ENCODE data around the gene SEMA4D.

SEMA4D gene

DNA sequence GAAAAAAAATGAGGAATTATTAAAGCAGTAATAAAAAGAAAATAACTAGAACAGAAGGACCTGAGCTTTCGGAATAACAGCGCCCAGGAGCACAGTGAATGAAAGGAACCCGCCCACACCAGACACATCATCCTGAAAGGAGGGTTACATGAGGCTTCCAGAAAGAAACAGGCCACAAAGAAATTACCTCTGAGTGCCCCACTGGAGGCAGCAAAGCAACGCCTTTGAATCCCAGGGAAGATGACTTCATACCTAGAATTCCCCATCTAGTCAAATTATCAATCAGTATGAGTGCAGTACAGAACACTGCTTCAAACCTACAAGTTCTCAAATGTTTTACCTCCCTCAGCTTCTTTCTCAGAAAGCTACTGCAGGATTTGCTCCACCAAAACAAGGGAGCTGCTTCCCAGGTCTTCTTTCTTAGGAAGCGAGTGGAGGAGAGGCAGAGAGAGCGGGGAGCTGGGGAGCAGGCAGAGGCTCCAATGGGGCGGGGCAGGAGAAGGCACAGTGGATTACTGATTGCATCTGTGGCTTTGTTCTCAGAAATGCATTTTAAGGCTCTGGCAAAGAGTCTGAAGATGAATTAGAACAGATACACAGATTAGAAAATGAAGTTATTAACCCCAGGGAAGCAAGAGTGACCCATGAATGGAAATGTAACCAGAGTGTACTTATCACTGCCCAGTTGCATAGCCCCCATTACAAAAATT, 87.1 kb downstream of the SEMA4D start:
- DNase-seq = peak in 1 of 2 donors; percentile 53

DNA sequence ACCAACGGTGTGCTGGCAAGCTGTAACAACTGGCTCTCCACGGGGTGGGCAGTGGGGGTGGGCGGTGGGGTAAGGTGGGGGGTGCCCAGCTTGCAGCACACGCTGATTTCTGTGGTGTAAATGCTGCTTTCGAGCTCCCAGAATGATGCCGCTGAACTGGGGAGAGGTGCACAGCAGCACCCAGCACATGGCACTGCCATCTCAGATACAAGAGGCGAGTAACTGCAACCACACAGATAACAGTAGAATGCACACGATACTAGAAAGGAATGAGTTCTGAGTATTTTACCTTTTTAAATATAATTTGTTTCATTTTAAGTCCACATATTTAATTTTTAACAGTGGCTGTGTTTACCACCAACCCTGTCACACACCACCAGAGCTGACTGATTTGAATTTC, 87.9 kb downstream of the SEMA4D start:
- no peak for DNase-seq

DNA sequence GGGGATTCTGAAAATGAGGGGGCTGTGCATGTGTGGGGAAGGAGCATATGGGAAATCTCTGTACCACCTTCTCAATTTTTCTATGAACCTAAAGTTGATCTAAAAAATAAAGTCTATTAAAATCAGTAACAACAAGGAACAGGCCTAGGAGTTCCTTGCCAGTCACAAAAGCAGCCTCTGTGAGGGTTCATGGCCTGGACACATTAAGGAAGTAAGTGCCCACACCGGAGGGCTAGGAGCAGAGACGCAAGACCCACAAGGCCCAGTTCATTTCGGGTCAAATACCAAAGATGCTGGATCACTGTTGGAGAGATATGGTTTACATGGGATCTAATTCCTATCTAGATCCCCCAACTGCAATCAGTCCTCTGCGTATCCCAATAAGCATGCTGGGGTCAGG, 88.4 kb downstream of the SEMA4D start:
- DNase-seq = no peak

DNA sequence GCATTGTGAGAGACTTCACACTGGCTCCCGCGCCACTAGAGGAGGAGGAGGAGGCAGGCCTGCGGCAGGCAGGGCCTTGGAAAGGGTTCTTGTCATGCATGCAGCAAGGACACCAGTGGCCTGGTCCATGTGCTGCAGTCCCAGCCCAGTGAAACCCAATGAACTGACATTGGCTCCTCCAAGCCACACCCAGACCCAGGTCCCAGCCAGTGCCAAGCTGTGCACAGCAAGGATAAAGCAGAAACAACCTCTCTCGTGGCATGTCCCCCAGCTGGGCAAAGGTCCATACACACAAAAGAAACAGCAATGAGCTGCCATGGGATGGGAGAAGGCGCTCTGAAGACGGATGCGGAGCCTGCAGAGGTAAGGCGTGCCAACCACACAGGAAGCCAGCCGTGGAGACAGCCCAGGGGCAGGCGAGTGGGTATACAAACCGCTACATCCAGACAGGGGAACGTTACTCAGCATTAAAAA, 89.2 kb downstream of the SEMA4D start:
- DNase-seq = peak; percentile 60 to 75

DNA sequence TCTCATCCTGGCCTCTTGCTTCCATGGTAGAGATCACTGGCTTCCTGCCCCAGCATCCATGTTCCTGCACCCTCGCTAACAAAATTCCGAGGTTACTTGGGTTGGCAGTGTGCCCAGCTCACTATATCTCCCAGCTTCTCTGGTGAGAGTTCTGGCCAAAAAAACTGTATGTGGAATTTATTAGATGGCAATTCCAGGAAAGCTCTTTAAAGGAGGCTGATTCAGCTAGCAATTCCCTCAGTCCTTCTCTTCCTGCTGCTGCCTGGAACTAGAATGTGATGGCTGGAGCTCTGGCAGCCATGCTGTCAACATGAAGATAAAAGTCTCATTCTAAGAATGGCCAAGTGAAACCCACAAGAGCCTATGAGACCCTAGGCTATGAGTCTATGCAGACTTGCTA, 90.8 kb downstream of the SEMA4D start:
- DNase-seq = no peak

DNA sequence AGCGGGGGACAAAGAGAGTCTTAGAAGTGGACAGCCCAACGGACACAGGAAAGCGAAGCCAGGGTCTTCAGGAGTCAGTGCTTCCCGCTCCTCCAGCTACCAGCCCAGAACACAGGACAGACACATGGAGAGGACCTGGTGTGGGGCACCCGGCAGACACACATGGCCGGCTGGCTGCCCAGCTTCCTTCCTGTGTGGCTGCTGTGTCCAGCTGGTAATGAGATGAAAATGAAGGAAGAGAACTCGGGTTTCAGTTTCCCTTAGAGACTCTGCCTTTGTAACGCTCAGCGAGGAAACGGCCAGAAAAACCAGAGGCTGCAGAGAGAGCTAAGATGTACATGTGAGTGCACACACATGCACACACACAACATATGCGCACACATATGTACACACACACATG, 92.1 kb downstream of the SEMA4D start:
- no peak for DNase-seq

DNA sequence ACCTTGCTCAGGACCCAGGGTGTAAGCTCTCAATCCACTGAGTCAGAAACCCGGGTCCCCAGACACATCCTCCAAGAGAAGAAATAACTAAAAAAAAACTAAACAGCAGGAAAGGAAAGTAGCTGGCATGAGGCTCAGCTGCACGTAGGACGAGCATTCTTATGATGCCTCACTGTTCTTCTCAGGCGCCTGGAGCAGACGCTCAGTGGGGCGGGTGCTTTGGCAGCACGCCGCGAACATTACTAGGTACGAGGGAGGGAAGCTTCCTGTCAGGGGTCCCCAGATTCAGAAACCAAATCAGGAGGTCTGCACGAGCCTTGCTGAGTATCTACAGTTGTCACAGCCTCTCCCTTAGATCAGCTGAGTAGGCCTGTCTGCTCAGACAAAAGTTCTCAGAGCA, 93.8 kb downstream of the SEMA4D start:
- no peak for DNase-seq

DNA sequence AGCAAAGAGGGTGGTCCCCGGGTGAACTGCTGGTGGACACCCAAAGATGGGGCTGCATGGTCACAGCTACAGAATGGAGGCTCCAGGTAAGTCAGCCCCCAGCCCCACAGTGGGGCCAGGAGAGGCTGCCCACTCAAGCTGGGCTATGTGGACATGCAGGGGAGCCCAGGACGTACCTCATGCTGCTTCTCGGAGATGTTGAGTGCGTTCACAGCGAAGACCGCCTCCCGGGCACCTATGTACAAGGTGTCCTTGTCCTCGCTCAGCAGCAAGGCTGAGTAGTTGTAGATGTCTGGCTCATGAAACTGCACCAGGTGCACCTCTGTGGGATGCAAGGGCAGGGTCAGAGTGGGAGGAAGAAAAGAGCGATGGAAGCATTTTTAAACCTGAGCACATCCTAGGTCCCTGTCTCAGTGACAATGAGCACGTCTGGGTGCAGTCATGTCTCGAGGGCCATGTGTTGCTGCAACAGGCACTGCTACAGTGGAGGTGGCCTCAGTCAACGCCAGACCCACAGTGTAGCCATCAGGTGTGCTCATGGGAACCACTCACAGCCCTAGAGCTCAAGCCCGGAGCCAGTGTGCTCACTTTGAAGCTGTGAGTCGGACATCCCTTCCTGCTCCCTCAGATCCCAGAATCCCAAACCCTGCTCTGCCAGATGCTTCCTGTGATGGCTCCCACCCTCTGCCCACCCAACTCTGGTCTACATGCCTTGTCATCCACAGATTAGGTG, 95.1 kb downstream of the SEMA4D start:
- no peak for DNase-seq

DNA sequence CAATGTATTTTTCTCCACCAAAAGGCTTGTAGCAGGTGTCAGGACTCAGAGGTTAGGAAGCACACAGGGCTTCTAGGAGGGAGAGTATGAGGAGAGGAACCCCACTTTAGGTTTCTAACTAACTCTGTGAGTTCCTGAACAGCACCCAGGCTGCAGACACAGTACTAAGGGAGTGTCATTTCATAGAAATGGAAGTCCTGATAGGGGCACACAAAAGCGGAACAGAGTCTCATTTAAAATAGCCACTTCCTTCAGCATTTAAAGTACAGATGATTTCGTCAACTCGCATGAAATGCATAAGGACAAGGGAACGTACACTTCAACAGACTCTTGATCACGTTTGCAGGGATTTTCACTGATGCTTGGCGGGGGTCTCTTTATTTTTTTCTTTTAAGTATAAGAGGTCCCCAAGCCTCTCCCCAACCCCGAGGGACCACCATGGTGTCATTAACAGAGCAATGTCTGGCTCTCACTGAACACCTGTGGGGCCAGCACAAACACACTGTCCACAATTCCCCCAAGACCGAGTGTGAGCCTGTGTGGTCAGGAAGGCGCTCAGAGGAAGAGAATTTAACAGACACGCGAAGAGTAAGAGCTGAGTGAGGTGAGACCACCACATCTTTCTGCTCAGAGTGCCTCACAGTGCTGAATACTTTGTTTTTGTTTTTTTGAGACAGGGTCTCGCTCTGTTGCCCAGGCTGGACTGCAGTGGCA, 97.4 kb downstream of the SEMA4D start:
- peak in 1 of 2 donors; percentile 56 for DNase-seq

DNA sequence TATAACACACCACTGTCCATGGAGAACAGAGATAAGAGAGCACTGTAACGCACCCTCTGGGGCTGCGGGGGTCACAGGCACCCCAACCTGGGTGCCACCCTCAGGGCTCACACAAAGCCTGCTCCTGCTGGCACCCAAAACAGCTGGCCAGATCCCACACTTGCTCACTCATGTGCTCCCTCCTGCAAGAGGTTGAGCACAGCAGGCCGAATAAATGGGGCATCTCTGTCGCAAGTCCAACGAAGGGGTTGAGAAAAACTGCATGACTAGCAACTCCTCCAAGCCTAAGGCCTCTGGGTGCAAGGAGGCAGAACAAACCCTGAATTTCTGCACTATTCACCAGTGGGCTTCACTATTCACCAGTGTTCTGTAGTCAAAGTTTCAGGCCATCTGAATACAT, 99.3 kb downstream of the SEMA4D start:
- no peak for DNase-seq

DNA sequence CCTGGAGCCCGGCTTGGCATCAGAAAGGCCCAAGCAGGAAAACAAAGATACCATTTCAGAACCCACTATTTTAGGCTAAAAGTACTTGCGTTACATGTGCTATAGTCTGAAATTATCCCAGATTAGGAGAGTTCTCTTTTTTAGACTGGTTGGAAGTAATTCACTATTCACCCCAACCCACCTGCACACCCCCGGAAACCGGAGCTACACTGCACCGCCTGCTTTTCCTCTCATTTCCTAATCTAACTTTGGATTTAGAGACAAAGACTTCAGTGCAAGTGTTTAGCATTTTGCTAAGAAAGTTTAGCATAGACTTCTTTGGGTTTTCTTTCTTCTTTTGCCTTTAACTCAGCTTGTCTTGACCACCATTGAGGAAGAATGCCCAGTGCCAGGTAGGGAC, 100.4 kb downstream of the SEMA4D start:
- no peak for DNase-seq

DNA sequence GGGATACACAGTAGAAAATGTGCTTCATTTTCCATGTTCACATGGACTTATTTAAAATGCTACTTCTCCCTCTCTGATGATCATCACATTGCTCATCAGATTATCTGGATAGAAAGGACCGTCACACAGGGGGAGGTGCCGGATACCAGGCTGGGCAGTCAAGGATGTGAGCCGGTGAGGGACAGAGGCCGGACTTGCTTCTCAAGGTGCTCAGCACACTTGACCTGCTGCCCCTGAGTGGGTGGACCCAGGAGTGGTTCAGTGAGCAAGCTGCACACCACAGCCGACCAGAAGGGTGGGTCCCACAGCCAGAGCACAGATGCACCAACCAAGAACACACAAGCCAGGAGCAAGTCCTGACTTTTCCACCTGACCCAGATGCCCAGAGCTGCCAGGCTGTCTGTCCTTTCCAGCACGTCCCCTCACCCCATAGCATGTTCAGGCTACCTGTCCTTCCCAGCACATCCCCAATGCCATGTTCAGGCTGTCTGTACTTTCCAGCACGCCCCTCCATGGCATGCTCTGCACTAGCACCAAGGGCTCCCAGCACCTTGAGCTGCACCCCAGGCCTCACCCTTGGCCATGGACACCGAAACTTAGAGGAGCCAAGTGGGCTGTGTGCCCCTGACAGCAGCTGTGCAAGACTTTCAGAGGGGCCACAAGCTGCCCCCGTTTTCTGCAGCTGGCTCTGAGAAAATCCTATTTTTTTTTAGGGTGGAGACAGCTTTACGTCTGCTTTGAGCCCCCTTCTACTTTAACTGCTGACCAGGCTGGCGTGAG, 101.8 kb downstream of the SEMA4D start:
- no peak for DNase-seq

DNA sequence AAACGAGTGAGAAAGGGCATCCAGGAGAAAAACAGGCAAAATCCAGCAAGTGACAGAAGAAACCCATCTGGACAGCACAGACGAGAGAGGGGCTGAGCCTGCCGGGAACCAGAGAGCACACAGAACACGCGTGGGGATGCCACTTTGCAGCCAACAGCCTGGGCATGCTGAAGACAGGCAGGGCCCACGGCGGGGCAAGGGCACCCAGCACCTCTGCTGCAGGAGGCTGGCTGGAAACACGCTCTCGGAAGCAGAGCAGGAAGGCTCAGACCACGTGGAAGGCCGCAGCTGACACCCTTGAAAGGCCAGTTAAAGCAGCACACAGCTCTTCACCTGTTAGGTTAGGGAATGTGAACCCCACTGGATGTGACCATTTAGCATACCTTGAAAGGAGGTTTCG, 103.5 kb downstream of the SEMA4D start:
- DNase-seq = no peak

DNA sequence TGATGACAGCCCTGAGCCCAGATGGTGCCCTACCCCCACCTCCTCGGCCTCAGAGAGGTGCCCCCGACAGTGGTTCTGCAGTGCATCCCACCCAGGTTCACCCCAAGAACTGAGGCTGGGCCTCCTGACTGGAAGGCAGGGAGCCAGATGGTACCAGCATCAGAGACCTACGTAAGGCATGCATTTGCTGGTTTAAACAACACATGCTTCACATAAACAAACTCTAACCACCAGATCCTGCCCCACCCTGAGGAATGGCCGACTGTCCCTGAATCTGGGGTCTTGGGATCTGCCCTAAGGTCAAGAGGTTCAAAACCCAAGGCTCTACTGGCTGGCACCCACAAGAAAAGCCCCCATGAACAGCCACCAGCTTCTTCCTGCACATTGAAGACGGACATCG, 106.3 kb downstream of the SEMA4D start:
- no peak for DNase-seq

DNA sequence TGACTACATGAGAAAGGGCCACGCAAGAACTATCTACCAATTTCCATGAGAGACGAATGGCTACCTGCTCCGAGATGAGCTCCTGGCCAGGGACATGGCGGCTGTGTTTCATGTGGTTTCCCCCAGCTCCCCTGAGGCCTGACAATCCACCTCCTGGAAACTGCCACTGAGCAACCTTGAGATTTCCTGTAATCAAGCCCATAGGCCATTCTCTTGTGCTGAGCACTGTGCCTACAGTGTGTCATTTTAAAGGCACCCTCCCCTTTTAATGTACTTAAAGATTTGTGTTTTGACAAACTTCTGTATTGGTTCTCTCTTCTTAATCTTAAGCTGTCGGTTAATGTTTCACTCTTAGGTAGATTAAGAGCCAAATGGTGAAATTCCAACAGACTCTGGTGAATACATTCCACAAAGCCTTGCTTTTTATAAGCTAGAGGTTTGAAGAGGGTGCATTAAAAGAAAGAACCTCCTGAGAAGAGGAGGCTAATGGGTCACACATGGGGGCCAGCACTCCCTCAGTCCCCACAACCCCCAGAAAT, 107.3 kb downstream of the SEMA4D start:
- no peak for DNase-seq

DNA sequence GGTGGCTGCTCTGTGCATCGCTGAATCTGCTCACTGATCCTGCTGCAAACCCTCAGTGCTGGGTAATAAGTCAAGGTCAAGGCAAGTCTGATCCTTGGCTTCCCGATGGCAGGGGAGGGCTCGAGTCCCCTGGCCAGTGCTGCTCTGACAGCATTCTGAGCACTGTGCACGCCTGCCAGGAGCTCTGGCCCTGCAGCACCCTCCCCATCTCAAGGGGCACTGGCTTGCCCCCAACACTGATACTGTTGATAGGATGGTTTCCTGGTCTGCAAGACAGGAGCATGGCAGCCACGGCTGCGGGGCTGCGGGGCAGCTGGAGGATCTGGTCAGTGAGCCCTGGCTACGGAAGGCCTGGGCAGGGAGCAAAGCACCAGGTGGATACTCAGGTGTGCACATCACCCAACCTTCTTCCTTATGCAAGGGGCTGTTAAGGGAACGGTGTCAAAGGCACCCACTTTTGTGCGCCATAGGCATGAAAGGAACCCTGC, 107.8 kb downstream of the SEMA4D start:
- DNase-seq = no peak

DNA sequence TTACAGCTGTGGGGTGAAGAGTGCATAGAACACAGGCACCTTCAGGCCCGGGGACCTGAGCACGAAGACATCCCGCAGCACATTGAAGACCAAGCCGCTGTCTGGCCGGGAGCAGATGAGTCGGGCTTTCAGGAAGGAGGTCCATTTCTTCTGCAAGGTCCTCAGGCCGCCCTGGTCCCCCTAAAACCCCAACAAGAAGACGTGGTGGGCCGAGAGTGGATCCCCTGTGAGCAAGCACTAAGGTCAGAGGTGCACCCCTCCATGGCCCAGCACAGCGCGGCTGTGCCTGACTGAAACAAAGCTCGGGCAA, 109.1 kb downstream of the SEMA4D start:
- no peak for DNase-seq

DNA sequence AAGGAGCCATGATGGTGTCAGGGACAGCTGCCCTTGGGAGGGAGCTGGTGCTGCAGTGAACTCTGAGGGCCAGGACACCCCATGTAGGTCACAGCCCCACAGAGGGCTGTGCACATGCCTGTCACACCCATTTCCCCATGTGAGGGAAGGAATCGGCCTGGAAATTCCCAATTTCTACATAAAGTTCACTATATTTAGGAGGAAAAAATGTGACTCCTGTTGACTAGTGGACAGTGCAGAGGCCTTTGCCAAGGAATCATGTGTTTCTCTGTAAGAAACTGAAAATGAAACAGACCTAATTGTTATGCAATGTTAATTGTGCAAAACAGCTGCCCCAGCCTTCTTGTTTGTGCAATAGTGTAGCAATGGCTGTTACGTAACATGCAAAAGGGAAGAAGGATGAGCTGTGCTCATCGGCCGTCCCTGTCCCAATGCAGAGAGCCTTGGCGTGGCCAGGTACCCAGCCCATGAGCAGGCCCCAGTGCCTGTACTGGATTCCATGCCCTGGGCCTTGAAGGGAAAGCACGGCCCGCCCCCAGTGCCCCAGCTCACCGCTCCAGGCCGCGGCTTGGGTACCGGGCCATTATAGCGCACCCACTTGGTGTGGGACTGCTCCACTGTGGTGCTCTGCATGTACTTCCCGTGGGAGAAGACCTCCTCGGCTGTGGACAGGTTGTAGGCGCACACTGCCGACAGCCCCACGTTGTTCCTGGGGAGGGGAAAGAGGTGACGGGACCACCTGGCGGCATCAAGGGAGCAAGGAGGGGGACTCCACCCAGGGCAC, 109.6 kb downstream of the SEMA4D start:
- DNase-seq = peak; percentile 33 to 59

DNA sequence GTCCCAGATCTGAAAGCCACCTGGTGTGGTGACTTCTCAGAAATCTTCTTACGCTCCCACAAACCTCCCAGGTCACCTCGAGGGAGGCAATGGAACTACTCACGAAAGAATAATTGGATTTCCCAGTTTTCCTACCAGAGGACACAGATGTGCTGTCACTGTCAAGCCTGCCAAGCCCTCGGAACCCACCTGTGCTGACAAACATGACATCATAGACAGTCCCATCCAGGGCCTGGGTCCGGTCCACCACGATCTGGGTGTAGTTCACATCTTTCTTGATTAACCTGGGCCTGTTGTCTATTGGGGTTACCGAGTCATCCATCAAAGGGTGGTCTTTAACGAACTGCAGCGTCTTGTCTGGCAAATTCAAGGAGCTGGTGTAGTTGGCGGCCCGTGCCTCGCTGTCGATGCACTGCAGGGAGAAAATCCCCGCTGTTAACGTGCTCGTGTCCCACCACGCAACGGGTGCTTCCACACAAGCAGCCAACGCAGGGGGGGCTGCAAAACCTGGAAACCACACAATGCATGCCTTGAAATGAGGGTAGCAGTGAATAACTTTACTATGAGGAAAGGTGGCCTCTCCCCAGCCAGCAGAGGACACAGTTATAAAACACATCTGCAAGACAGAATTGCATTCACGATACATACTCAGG, 110.6 kb downstream of the SEMA4D start:
- no peak for DNase-seq

DNA sequence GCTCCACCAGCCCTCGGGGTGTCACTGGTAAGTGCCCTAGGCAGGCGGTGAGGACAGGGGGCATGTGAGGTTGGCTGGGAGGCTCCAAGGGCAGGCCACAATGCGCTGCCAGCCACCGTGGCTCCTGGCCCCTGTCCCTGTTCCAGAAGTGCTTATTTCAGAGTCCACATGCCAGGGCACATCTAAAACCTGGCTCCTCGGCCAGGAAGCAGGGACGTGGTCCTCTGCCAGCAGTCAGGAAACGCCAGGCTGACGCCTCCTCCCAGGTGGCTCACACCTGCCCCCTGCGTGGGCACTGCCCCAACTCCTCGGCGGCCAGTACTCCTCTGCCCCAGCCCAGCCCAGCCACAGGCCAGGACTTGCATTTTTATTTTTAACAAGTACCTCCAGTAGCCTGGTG, 111.1 kb downstream of the SEMA4D start:
- no peak for DNase-seq

DNA sequence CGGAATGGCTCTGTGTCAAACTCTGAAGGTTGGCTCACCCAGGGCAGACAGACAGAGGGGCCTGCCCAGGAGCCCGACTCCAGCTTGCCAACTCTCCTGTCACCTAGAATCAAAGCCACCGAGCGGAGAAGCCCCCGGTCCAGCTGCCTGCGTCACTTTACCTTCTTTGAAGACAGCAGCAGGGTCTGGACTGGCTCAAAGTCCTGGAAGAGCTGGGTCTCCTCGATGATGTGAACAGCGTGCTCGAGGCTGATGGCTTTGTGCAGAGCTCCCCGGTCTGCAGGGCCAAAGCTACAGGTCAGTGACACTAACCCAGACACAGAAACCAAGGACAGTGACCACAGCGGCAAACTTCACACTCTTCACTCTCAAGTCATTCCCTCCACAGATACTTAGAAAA, 111.7 kb downstream of the SEMA4D start:
- no peak for DNase-seq
